Activated gamma-delta T cell treated with Interleukin-2 at 50 U/mL for 16 hours (primary cell): ENCODE data around the gene SPEF2.
"Not testable (repeated sequence)": the region's sequence is repeated elsewhere in the genome, so short reads cannot be mapped to it uniquely, and the experiment has no call there.

Experiments used
- DNase-seq: peaks from one replicate; pipeline ENCODE4 v3.0.0-alpha.2; 2020

SPEF2 gene

DNA sequence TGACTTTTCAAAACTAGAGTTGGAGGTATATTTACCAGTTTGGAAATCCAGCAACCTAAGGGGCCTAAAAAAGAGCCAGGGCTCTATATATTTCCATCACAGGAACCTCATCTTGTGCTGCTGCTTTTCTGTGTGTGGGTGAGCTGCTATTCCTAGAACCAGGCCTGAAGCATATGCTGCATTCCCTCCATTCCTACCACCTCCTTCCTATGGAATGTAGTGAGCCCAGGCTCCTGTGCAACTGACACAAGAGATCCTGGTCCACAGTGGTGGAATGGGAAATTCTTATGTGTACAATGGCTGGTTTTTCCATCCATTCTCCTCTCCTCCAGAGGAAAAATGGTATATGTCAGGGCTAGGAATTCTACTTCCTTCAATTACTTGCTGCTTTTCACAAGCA is 39.1 kb downstream of the SPEF2 start:
- DNase-seq: no peak

DNA sequence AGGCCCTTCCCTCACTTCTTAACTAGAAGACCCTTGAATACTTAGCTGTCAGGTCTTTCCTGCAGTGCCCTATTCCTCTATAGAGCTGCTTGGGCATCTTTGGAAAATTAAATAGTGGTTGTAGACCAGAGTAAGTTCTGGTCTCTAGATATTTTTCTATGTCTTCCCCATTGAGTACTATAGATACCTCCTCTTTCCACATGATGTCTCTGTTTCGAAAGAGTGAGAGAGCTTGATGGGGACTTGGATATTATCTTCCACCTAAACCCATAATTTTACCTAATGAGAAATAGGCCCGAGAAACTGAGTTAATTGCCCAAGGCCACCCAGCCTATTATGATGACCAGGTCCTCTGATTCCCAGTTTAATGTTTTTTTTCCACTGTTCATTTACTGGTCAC is 40.2 kb downstream of the SPEF2 start:
- no peak for DNase-seq

DNA sequence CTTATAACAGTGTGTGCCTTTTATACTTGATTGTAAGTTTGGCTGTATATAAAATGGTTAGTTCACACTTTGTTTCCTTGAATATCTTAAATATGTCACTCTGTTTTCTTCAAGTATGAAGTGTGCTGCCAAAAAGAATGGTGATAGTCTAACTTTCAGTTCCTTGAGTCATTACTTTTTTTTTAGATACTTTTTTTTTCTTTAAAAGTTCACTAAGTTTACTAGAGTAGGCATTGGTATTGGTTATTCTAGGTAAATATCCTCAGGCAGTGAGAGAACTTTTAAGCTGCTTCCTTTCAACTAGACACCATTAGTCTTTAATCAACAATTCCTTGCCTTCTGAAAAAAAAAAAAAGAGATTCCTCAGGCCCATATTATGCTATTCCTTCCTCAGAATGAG is 41.9 kb downstream of the SPEF2 start:
- DNase-seq: no peak

DNA sequence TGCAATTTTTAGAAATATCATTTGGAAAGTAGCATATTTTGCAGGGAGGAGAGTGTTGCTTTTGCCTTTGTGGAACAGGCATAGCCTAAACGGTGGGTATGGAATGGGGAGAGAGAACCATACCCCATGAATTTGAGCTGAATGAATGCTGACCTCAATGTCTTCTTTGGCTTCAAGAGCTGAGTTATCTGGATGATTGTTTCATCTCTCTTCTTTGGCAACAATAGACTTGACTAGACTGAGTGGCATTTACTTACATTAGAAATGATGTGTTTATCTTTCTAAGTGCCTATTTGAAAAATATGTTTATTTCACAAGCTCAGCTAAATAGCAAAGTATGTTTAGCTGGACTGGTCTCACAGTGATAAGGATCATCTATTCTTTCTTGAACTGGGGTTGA is 42.8 kb downstream of the SPEF2 start:
- no peak for DNase-seq

DNA sequence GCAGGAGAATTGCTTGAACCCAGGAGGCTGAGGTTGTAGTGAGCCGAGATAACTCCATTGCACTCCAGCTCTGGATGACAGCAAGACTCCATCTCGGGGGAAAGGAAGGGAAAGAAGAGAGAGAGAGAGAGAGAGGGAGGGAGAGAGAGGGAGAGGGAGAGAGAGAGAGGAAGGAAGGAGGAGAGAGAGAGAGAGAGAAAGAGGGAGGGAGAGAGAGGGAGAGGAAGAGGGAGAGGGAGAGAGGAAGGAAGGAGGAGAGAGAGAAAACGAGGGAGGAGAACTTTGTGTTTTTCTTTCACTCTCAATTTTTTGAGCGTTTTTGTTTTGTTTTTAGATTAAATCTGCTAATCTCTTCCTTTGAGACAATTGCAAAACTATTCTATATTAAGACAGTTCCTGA is 46.9 kb downstream of the SPEF2 start:
- DNase-seq: no peak

DNA sequence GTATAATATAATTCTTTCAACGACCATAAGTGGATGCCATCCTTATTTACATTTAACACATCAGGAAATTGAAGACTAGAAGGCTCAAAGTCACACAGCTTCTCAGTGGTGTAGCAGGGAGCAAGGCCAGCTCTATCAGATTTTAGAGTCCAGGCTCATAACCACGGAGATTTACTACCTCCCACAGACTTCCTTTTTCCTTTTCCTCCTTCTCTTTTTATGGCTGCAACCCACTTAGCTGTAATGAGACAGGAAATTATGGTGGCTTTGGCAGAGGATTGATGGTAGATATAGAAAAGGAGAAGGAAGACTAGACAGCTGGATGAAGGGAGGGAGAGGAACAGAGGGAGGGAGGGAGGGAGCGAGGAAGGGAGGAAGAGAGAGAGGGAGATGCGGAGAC is 47.4 kb downstream of the SPEF2 start:
- no peak for DNase-seq

DNA sequence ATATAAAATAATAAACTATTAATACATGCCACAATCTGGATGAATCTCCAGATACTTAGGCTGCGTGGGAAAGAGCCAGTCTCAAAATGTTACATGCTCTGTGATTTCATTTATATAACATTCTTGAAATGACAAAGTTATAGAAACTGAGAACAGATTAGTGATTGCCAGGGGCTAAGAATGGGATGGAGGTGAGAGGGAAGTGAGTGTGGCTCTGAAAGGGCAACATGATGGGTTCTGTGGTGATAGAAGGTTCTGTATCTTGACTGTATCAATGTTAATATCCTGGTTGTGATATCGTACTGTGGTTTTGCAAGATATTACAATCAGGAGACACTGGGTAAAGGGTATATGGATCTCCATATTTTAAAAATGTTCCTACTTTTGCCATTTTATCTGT is 50.7 kb downstream of the SPEF2 start:
- DNase-seq: no peak

DNA sequence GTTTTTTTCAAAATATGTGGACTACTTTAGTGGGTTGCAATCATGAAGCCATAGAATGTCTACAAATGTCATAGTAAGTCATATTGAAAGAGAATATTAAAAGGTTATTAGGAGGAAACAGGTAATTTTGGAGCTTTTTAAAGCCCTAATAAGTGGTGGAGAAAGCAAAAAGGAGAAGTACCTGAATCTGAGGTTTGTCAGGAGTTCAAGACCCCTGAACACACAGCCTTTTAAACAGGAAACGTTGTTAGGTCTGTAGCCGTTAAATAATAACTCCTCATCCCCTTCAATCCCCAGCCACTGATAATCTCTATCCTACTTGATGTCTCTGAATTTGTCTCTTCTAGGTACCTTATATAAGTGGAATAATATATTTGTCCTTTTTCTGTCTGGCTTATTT is 51.1 kb downstream of the SPEF2 start:
- DNase-seq: no peak

DNA sequence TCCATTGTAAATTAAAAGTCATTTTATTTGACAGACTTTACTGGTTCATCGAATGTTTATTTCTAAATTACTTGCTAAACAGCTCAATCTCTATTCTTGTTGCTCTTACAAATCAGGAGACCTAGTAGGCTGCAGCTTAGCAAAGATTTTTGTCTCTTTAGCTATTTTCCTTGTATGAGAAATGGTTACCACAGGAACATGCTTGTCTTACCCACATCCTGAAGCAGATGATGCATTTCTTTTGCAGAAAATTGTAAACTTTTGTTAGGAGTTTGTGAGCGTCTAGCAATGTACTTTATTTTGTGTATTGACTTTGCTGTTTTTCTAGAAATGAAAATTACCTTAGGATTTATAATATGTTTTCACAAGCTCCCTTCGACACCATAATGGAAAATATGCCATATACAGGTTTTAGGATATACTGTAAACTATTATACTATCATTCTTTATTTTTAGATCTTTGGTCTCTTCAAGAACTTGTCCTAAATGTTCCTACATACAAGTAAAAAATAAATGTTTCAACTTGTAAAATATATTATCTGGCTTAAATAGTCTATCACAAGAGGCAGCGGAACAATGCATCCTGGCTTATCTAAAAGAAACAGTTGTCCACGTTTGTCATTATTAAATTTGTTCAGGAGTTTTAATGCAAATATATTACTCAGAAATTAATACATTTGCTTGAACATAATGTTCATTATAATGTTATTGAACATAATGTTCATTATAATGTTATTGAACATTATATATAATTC is 54.1 kb downstream of the SPEF2 start:
- no peak for DNase-seq

DNA sequence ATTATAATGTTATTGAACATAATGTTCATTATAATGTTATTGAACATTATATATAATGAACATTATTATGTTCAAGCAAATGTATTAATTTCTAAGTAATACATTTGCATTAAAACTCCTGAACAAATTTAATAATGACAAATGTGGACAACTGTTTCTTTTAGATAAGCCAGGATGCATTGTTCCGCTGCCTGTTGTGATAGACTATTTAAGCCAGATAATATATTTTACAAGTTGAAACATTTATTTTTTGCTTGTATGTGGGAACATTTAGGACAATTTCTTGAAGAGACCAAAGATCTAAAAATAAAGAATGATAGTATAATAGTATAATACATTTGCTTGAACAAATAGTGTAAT is 54.6 kb downstream of the SPEF2 start:
- DNase-seq: not testable (repeated sequence)

DNA sequence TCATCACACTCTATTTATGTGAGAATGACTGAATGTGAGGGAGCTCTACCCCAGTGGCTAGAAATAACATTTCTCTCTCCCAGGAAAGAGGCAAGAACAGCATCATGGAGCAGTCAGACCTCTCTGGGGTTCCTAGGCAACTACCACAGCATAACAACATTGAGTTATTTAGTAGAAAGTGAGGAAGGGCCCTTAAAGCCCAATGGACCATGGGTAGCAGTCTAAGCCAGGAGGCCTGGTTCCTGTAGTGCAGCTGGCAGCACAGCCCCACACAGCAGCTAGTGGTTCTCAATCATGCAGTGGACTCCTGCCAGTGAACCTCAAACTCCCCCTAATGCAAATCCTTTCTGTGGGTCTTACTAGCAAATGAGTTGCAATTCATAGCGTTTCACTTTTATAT is 55.3 kb downstream of the SPEF2 start:
- no peak for DNase-seq

DNA sequence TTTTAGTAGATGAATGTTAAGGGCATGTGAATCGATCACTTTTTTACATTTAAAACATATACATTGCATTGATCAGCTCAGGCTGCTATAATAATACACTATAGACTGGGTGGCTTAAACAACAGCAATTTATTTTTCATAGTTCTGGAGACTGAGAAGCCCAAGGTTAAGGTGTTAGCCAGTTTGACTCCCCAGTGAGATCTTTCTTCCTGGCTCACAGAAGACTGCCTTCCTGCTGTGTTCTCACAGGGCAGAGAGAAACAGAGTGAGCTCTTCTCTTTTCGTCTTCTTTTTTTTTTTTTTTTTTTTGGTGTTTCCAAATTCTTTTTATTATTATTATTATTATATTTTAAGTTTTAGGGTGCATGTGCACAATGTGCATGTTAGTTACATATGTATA is 56.4 kb downstream of the SPEF2 start:
- DNase-seq: no peak

DNA sequence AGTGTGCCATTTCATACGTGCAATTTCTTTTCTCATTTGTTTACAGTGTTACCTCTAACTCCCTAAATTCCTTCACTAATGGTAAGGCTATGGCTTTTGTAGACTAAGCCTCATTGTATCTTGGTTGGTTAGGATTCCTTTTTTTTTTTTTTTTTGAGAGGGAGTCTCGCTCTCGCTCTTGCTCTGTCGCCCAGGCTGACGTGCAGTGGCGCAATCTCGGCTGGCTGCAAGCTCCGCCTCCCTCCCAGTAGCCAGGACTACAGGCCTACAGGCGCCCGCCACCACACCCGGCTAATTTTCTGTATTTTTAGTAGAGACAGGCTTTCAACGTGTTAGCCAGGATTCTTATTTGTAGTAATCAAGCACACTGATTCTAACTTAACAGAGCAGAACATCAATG is 57.7 kb downstream of the SPEF2 start:
- no peak for DNase-seq

DNA sequence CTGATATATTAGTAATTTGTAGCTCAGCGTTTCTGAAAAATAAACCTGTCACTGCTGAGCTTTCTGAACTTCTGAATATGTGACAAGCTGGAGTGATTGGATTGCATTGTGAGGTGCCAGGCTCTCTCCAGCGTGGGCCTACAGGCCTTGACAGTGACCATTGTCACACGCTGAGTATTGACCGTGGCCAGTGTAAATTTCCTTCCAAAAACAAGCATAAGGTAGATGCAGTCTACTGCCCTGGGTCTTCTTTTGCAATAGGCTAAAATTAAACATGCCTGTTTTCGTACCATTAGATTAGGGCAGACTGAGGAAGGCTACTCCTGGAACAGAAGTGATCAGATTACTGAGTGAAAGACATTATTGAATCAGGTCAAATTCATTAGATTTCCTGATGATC is 60.2 kb downstream of the SPEF2 start:
- no peak for DNase-seq

DNA sequence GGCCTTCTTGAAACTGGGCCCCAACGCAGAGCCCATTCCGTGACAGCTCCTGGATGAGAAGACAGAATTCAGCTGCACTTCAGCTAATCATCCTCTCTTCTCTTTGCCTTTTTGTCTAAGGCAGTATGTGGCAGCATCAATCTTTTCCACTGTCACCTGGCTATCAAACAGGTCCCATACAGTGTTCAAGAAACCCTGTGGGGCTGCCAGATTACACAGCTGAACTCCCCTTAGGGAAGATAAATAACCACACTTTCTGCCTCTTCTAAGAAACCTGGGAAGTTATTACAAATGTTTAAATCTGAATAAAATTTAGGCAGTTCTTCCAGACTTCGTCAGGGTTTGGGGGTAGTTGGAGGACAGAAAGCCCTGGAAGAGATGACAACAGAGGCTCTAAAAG is 61.0 kb downstream of the SPEF2 start:
- DNase-seq: no peak

DNA sequence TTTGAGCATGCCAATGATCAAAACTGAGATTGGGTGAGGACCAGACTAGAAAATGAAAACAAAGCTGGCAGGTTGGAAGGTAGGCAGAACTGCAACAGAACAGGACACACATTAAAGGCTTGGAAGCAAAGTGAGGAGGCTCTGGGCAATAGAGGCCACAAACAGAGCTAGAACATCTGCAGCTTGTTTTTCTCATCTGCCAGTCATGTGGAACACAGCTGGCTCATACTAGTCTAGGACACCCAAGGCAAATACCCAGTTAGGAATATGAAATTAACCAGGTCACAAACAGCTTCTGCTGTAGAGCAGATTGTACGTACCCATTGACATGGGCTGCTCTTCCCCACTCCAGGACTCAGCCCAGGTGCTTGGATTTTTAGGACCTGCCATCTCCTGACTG is 61.7 kb downstream of the SPEF2 start:
- DNase-seq: no peak

DNA sequence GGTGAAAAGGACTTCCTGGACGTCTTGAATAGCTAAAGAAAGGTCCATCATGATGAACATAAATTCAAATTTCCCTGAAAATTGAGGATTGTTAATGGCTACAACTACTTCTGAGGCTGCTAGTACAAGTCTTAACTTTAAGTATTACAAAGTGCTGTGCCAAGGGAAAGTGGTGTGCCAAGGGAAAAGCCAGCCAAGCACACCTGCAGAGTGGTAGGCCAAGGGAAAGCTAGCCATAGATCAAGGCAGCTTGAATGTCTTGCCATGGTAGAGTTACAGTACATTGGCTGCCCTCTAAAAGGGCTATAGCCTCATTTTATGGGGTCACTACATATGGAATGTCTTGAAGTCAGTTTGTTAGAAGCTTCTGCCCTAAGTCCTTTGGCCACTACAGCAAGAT is 64.2 kb downstream of the SPEF2 start:
- no peak for DNase-seq

DNA sequence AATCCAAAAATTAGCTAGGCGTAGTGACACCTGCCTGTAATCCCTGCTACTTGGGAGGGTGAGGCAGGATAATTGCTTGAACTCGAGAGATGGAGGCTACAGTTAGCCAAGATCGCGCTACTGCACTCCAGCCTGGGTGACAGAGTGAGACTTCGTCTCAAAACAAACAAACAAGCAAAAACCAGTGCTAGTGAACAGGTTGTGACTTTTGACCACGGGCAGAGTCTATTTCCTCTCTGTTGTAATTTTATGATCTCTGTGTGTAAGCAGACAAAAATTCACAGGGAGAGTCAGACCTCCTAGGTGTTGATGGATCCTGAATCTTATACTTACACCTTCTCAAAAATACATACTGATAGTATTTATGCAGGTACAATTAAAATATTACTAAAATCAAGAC is 65.8 kb downstream of the SPEF2 start:
- no peak for DNase-seq

DNA sequence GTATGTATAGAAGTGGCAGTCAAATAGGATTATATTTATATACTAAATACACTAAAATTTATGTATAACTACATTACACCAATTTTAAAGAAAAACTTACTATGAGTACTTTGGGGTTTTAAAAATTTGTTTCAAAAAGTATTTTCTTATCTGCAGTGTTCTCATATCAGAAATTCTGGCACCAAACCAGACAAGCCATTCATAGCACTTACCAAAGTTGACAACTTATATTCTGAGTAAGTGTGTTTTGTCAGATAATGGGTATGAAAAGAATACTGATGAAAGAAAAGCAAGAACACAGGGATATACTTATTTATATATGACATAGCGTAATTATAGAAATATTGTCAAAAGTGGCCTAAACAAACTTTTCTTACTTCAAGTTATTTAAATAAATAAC is 67.5 kb downstream of the SPEF2 start:
- no peak for DNase-seq

DNA sequence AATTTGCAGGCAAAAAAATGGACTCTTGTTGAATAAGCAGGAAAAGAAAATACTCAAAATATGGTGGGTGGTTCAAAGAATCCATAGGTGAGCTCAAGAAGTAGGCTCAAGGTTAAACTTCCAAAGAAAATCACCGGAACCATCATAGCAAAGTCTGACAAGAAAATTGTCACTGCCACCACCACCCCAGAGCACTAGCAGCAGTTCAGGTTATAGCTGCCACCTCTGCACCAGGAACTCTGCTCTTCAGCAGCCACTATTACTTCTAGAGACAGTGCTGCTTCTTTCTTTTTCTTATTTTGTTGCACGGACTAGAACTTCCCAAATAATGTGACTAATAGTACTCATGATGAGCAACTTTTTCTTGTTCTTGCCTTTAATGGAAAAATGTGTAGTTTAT is 70.3 kb downstream of the SPEF2 start:
- DNase-seq: no peak

DNA sequence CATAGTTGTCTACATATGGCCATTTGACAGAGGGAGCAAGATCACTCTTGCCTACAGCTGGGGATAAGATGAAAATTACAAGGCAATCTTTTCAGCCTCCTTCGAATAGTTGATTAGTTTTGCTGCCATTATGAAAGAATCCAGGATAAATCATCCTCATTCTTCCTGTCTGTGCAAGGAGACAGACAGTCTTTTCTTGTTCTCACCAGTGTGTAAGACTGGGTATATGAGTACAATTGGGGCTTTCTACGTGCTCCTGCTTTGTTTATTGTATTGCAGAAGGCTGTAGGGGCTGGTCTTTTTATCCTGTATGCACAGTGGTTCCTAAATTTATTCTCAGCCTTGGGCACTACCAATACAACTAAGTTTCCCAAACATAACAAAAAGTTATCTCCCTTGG is 76.8 kb downstream of the SPEF2 start:
- DNase-seq: no peak

DNA sequence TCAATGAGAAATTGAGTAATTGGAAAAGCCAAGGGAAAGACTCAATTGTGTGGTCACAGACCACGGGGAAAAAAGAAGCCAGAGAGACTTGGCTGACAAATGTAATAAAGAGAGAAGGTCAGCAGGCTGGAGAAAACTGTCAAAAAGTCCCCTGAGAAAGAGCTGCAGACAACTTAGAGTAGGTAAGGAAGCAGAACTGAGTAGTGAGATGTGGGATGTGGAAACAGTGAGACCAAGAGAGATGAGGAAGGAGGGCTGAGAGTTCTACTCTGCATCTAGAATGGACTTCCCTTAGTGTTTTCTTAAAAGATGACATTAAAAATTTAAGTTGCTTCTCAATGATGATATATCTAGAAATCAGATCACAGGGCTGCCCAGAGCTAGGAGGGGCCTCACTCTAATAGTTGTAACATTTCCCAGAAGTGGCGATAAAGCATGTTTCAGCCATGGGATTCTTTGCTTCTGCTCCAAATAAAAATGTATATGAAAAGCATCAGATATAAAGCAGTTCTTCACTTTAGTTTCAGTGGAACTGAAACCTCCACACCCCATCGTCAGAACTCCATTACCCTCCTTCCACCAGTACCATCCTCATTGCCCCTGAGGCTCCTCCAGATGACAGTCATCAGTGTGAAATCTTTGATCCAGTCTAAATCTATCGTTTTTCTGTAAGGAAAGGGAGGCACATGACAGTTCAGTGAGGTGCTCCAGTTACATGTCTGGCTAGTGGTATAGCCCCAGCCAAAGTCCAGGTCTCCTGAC is 80.6 kb downstream of the SPEF2 start:
- DNase-seq: no peak

DNA sequence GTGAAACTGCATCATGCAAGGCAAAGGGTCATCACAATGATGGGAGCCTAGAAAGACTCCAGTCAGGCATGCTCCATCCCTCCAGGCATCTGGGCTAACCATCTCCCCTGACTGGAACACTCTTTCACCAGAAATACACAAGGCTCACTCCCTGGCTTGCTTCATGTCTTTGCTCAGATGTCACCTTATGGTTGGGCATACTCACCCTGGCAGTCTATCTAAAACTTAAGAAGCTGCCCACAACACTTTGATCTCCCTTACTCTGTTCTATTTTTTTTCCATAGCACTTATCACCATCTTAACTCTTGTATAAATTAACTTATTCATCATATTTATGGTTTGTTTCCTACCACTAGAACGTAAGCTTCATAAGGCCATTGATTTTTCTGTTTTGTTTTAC is 90.0 kb downstream of the SPEF2 start:
- no peak for DNase-seq

DNA sequence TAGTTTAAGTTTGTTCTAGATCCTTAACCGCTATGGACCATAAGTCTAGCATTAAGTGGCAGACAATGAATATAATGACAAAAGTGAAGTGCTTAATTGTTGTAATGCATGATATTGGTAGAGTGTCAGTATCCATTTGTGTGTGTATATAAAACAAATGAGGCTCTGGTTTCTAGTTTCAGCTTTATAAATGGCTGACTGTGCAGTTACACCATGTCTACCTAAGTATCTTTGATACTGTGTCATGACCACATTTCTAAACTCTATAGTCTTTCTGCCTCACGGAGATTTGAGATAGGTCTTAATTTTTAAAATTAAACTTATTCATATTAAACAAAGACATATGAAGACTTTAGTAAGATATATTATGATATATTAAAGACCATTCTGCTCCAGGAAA is 92.0 kb downstream of the SPEF2 start:
- no peak for DNase-seq

DNA sequence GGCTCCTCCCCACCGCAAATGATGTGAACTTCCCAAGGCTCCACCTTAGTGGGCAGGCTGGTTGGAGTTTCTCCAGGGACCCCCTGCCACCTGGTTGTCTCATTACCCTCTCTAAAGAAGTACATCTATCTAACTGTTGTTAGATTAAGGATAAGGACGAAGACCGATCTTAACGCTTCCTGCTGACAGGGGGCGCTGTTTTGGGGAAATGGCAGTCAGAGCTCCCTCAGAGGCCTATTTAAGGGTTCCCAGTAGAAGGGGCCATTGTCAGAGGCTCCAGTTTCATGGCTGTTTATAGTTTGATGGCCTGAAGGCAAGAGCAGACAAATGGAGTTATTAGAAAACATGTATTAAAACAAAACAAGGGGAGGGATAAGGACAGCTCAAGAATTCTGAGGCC is 100.1 kb downstream of the SPEF2 start:
- DNase-seq: no peak
